ENCODE data around the gene AXL. TPM values are rescaled to one million over a fixed set of nuclear protein-coding genes. Genes with fewer than 3 reads are reported as not detected.

The AXL gene
- total RNA-seq, 1 experiment from 2014 or later = 128 TPM

DNA sequence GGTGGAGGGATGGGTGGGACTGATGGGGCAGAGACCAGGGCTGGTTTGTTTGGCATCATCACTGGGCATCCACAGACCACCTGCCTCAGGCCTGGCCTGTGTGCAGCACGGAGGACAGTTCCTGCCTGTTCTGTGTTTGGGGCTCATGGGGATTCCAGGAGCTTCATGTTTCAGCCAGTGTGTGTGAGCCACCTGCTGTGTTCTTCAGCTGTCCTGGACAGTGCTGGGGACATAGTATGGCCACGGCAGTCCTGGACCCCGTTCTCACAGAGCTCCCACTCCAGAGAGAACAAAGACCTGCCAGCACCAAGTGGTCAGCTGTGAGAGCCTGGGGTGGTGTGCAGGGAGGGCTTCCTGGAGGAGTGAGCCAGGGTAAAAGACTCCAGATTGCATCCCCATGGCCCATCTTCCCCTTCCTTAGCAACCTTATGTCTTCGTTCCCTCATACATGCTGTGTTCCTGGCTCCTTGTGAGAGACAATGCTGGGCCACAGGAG lies 89.0 kb downstream of the AXL start:
- intact Hi-C loops (cut with micrococcal nuclease; ENCODE audit: unreplicated experiment) = no loop called here
- ATAC-seq (peak; percentile 40), DNase-seq (ENCODE audit: low read depth, low spot score) (no peak)
- no peak overlapping the region for H3K4me3 ChIP-seq (ENCODE audit: low read depth in 2 of 2, low read length in 2 of 2)
- H3K36me3 ChIP-seq (ENCODE audit: control insufficient read depth, insufficient read depth, low read length) = peaks cover 6% of the 10 kb centered on the region; the same call in 1 of the 2 replicates
- H3K9me3 ChIP-seq (ENCODE audit: control insufficient read depth, insufficient read depth, low read depth, low read length) = no peaks in the 10 kb centered on the region
- in situ Hi-C loops (cut with HindIII; ENCODE audit: low pct_unique_long_range_greater_than_20kb, low sequenced_read_pairs) = no loop called here
- ChIA-PET POLR2A (interaction anchor here (1.1 kb wide), 1 partner anchor 56 kb away, joined by 3 read pairs; the partner anchor contains the start of gene B9D2), CTCF (interaction anchor here (0.6 kb wide), 1 partner anchor 164 kb away, joined by 6 read pairs; no protein-coding TSS in a partner anchor)
- no TSS peak for BruUV-seq (replicated peaks)
- no peaks in the 10 kb centered on the region for H3K27me3 ChIP-seq (ENCODE audit: control insufficient read depth, insufficient read depth, low read length)
- TF ChIP-seq TCF7L2 (IDR thresholded peaks at IDR 0.05; ENCODE audit: low read depth, low read length) = no peak
- TF ChIP-seq, protein P1, sequence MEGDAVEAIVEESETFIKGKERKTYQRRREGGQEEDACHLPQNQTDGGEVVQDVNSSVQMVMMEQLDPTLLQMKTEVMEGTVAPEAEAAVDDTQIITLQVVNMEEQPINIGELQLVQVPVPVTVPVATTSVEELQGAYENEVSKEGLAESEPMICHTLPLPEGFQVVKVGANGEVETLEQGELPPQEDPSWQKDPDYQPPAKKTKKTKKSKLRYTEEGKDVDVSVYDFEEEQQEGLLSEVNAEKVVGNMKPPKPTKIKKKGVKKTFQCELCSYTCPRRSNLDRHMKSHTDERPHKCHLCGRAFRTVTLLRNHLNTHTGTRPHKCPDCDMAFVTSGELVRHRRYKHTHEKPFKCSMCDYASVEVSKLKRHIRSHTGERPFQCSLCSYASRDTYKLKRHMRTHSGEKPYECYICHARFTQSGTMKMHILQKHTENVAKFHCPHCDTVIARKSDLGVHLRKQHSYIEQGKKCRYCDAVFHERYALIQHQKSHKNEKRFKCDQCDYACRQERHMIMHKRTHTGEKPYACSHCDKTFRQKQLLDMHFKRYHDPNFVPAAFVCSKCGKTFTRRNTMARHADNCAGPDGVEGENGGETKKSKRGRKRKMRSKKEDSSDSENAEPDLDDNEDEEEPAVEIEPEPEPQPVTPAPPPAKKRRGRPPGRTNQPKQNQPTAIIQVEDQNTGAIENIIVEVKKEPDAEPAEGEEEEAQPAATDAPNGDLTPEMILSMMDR (IDR thresholded peaks at IDR 0.05) = no peak
- TF ChIP-seq, protein P2, sequence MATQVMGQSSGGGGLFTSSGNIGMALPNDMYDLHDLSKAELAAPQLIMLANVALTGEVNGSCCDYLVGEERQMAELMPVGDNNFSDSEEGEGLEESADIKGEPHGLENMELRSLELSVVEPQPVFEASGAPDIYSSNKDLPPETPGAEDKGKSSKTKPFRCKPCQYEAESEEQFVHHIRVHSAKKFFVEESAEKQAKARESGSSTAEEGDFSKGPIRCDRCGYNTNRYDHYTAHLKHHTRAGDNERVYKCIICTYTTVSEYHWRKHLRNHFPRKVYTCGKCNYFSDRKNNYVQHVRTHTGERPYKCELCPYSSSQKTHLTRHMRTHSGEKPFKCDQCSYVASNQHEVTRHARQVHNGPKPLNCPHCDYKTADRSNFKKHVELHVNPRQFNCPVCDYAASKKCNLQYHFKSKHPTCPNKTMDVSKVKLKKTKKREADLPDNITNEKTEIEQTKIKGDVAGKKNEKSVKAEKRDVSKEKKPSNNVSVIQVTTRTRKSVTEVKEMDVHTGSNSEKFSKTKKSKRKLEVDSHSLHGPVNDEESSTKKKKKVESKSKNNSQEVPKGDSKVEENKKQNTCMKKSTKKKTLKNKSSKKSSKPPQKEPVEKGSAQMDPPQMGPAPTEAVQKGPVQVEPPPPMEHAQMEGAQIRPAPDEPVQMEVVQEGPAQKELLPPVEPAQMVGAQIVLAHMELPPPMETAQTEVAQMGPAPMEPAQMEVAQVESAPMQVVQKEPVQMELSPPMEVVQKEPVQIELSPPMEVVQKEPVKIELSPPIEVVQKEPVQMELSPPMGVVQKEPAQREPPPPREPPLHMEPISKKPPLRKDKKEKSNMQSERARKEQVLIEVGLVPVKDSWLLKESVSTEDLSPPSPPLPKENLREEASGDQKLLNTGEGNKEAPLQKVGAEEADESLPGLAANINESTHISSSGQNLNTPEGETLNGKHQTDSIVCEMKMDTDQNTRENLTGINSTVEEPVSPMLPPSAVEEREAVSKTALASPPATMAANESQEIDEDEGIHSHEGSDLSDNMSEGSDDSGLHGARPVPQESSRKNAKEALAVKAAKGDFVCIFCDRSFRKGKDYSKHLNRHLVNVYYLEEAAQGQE (IDR thresholded peaks at IDR 0.05; ENCODE audit: insufficient read depth in 1 of 2, low read depth in 2 of 2, low read length in 1 of 2) = no peak
- TF ChIP-seq SIN3A (IDR thresholded peaks at IDR 0.05; ENCODE audit: borderline replicate concordance, insufficient read depth, low read depth, low read length) = no peak
- TF ChIP-seq POLR2AphosphoS5 (IDR thresholded peaks at IDR 0.05; ENCODE audit: low read depth, low read length) = no peak
- peak overlapping the region; percentile 89 for H3K27ac ChIP-seq (ENCODE audit: low read length)
- H3K4me1 ChIP-seq (ENCODE audit: control insufficient read depth, insufficient read depth, low read length) = peaks cover 15% of the 10 kb centered on the region

DNA sequence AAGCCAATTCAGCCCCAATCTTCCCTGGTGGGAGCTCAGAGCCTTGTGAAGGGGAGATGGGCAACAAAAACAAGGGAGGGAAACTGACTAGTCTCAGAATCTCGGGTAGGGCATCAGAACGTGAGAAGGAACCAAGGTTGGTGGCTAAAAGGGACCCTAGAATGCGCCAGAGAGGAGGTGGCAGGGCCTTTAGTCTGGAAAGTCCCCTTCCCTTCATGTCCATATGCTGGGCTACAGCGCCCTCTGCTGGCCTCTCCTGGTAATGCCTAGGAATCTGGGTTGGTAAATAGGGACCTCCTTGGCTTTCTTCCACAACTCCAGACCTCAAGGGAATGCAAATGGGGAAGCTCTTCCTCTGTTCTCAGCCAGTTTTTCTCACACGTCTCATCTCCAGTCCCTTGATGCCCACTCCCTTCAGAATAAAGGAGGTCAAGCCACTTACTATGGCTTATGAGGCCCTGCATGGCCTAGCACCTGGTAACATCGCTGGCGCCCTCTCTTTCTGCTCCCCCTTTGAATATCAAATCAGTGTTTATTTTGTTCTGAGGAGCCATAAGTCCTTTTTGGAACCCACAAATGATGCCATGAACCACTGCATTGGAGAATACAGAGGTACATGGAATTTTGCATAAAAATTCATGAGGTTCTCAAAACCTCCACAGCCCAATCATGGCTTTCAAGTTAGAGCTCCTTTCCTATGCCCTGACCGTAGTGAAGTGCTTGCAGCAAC lies 89.6 kb downstream of the AXL start:
- Histone ChIP-seq H3K4me1 (ENCODE audit: control insufficient read depth, insufficient read depth, low read length) (peaks cover 15% of the 10 kb centered on the region), H3K9me3 (ENCODE audit: control insufficient read depth, insufficient read depth, low read depth, low read length) (no peaks in the 10 kb centered on the region), H3K27ac (ENCODE audit: low read length) (peak overlapping the region; percentile 89), H3K4me3 (ENCODE audit: low read depth in 2 of 2, low read length in 2 of 2) (peak overlapping the region in 1 of 2 experiments; percentile 75; a peak in 2 of 4 replicates), H3K36me3 (ENCODE audit: control insufficient read depth, insufficient read depth, low read length) (peaks cover 6% of the 10 kb centered on the region; the same call in 1 of the 2 replicates), H3K27me3 (ENCODE audit: control insufficient read depth, insufficient read depth, low read length) (no peaks in the 10 kb centered on the region)
- no TSS peak for BruUV-seq (replicated peaks)
- intact Hi-C loops (cut with micrococcal nuclease; ENCODE audit: unreplicated experiment) = no loop called here
- POLR2A ChIA-PET = interaction anchor here (1.1 kb wide), 1 partner anchor 55 kb away, joined by 3 read pairs; the partner anchor contains the start of gene B9D2
- TF ChIP-seq, protein P2 (IDR thresholded peaks at IDR 0.05; ENCODE audit: insufficient read depth in 1 of 2, low read depth in 2 of 2, low read length in 1 of 2) = no peak
- TF ChIP-seq SIN3A (IDR thresholded peaks at IDR 0.05; ENCODE audit: borderline replicate concordance, insufficient read depth, low read depth, low read length) (no peak), TCF7L2 (IDR thresholded peaks at IDR 0.05; ENCODE audit: low read depth, low read length) (no peak), POLR2AphosphoS5 (IDR thresholded peaks at IDR 0.05; ENCODE audit: low read depth, low read length) (peak; percentile 66; the same call in 1 of the 2 replicates)
- TF ChIP-seq, protein P1 (IDR thresholded peaks at IDR 0.05) = peak; percentile 93
- peak; percentile 75 for ATAC-seq
- DNase-seq (ENCODE audit: low read depth, low spot score) = peak; percentile 68
- CTCF ChIA-PET = interaction anchor here (1.0 kb wide), 1 partner anchor 45 kb away, joined by 3 read pairs; no protein-coding TSS in a partner anchor
- in situ Hi-C loops (cut with HindIII; ENCODE audit: low pct_unique_long_range_greater_than_20kb, low sequenced_read_pairs) = no loop called here

Measured in Panc1 (cell line).